GM13976 (cell line): ENCODE data around the gene COLEC12.

ENCODE experiments used
- DNase-seq: peaks from one replicate; pipeline ENCODE4 v3.0.0; 2012; ENCODE audit warnings: low spot score
- CTCF ChIP-seq: IDR thresholded peaks from 2 replicates; pipeline ENCODE4 v1.5.1; 2012; ENCODE audit warnings: borderline replicate concordance, mild to moderate bottlenecking; ENCODE audit not compliant: insufficient read depth; ENCODE audit errors: extremely low read depth, missing control alignments, control extremely low read depth
- in situ Hi-C: fragments of 300-500 bp; cut with MboI; formaldehyde crosslinking; loops from one replicate; pipeline ENCODE4 v1.12.0; 2022; ENCODE audit warnings: low sequenced_read_pairs, mixed read lengths, inconsistent platforms; ENCODE audit not compliant: unreplicated experiment

Gene COLEC12

GRCh38 chr18:434410-434809, 66.1 kb downstream of the COLEC12 start:
- in situ Hi-C loops: no loop called here
- no peak for DNase-seq
- no peak for TF ChIP-seq CTCF

- no peak for DNase-seq
- no peak for TF ChIP-seq CTCF
- in situ Hi-C loops: no loop called here
Observed at GRCh38 chr18:433960-434359, 66.5 kb downstream of the COLEC12 start.

DNA sequence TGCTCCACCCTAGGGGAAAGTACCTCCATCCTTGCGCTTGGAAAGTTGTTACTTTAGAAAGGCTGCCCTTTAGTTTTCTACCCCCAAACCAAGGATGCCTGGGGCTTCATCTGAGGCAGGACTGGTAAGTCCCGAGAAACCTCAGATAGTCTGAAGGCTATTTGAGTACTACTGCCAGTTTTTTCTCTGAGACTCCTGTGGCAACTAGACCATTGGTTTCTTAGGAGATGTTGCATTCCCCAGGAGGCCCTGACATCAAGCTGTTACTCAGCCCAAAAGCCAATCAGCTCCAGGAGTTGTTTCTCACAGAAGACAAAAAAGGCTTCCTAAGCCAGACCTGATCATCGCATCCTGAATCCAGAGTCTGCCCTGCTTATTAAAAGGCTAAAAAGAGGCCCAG, 67.2 kb downstream of the COLEC12 start:
- DNase-seq: no peak
- TF ChIP-seq CTCF: no peak
- in situ Hi-C loops: no loop called here

DNA sequence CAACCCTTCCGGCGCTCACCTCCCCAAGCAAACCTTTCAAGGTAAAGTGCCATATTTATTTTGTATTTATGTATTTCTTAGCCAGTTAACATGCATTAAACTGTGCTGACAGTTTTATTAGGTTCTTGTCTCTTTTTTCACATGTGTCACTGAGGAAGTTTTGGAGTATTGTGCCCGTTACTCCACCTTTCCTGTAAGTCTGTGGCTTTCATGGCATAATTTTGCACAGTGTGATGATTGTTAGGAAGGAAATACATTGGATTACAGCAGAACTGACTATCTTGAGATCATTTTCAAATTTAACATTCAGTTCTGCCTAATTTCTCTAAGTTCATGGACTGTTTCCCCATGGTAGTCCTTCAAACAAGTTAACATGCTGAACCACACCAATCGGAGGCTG, 67.7 kb downstream of the COLEC12 start:
- in situ Hi-C loops: no loop called here
- DNase-seq: no peak
- TF ChIP-seq CTCF: no peak

DNA sequence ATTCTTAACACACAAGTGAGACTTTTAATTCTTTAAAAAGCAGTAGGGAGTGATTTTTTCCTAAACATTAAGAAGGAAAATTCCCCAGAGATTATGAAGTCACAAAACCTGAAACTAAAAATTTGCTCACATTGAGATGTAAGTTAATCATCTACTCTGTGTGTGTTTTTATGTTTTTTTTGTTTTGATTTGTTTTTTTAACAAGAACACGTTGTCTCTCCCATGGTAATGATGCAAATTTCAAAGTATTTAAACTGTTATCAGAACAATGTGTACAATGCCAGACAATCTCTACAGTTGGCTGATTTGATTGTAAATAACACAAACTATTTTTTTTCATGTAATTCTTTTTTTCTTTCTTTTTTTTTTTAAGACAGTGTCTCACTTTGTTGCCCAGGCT, 71.5 kb downstream of the COLEC12 start:
- TF ChIP-seq CTCF: no peak
- in situ Hi-C loops: no loop called here
- no peak for DNase-seq

DNA sequence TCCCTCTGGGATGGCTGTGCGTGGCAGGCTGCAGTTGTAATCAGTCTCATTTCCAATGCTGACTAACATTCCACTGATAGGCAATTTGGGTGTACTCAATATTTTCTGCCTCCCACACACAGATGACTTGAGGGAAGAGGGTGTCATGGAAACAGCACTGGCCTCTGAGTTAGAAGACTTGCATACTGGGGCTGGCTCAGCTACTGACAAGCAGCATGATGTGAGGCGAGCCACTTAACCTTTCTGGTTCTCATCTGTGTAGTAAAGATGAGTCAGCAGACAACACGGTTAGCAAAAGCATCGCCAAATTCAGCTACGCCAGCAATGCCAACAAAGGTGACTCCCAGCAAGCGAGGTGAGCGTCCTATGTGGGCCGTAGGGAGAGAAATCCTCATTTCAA, 73.5 kb downstream of the COLEC12 start:
- in situ Hi-C loops: no loop called here
- TF ChIP-seq CTCF: no peak
- no peak for DNase-seq
